Measurements from ENCODE around the gene TOGARAM2.
"Not testable (repeated sequence)": the region's sequence is repeated elsewhere in the genome, so short reads cannot be mapped to it uniquely, and the experiment has no call there.

The TOGARAM2 gene

DNA sequence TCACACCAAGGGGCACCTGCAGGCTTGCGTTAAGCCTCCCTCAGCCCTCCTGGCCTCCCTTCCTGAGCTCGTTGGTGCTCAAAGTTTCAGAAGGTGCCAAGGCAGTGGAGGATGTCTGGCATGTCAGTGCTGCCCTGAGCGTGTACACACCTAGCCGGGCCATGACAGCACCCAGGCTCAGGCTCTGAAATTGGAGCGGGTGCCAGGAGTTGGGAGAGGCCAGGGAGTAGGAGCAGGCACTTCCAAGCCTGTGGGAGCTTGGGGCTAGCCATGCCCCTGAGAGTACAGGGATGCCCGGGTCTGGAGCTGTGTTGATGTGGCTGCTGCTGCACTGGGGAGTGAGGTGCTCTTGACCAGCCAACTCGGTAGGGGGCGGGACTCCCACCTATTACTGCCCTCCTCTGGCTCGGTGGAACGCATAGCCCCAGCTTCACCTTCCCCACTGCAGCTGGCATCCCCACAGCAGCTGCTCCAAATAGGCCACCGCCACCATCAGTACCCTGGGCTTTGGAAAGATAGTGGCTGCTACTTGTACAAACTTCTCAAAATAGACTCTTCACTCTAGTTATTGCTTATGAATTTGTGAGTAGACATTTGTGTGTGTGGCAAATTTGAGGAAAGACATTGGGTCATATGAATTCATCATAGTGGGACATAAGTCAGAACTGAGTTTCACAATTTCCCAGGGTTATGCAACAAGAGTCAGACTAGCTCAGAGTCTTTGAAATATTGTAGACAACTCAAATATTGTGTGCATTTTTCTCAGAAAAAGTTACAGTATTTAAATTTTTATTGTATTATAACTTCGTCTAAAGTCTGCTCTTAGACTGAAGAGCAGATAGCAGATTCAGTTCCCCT, 100.0 kb downstream of the TOGARAM2 start:
- no peak for DNase-seq (ENCODE audit: low read depth)
- no peak for TF ChIP-seq CTCF (conservative IDR thresholded peaks at IDR 0.05; ENCODE audit: low read depth, low read length)
- H3K4me3 ChIP-seq (ENCODE audit: low read length): no peak overlapping the region

DNA sequence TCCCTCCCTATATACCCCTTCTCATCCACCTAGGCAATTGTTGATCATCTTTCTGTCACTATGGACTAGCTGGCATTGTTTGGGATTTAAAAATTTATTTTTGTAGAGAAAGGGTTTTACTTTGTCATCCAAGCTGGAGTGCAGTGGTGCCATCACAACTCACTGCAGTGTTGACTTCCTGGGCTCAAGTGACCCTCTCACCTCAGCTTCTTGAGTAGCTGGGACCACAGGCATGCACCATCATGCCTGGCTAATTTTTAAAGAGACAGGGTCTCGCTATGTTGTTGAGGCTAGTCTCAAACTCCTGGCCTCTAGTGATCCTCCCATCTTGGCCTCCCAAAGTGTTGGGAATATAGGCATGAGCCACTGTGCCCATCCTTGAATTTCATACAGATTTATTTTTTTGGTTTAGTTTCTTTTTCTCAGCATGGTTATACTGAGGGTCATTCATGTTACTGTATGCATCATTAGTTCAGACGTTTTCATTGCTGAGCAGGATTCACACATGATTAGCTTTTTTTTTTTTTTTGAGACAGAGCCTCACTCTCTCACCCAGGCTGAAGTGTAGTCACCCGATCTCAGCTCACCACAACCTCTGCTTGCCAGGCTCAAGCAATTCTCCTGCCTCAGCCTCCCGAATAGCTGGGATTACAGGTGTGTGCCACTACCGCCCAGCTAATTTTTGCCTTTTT, 101.9 kb downstream of the TOGARAM2 start:
- no peak overlapping the region for H3K4me3 ChIP-seq (ENCODE audit: low read length)
- DNase-seq (ENCODE audit: low read depth): no peak
- no peak for TF ChIP-seq CTCF (conservative IDR thresholded peaks at IDR 0.05; ENCODE audit: low read depth, low read length)

DNA sequence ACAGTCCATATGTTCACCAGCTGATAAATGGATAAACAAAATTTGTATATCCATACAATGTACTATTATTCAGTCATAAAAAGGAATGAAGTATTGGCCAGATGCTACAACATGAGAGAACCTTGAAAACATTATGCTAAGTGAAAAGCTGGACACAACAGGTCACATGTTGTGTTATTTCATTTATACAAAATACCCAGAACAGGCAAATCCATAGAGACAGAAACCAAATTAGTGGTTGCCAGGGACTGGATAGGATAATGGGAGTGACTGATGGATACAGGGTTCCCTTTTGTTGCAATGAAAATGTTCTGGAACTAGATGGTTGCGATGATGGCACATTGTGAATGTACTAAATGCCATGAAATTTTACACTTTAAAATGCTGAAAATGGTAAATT, 103.5 kb downstream of the TOGARAM2 start:
- no peak overlapping the region for H3K4me3 ChIP-seq (ENCODE audit: low read length)
- DNase-seq (ENCODE audit: low read depth): no peak
- TF ChIP-seq CTCF (conservative IDR thresholded peaks at IDR 0.05; ENCODE audit: low read depth, low read length): no peak

GRCh38 chr2:29090311-29090710, 109.2 kb downstream of the TOGARAM2 start:
- not testable (repeated sequence) for H3K4me3 ChIP-seq (ENCODE audit: low read length); DNase-seq (ENCODE audit: low read depth)

DNA sequence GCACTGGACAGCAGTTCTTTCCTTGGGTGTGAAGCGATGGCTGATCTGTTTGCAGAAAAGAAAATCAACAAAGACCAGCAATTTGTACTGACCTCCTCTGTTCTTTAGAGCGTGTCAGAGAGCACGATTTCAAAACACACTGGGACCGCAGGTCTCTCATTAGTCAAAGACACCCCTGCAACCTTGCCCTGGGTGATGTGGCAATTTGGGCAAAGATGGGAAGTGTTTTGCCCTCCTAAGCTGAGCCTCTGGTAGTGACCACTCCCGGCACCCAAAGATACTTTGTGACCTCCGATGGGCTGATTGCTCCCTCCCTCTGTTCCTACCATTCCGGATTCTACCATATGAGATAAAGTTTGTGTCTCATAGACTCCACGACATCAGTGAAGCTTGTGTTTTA, 115.9 kb downstream of the TOGARAM2 start:
- TF ChIP-seq CTCF (conservative IDR thresholded peaks at IDR 0.05; ENCODE audit: low read depth, low read length): no peak
- no peak overlapping the region for H3K4me3 ChIP-seq (ENCODE audit: low read length)
- no peak for DNase-seq (ENCODE audit: low read depth)

GRCh38 chr2:29097569-29097968, 116.5 kb downstream of the TOGARAM2 start:
- H3K4me3 ChIP-seq (ENCODE audit: low read length): no peak overlapping the region
- TF ChIP-seq CTCF (conservative IDR thresholded peaks at IDR 0.05; ENCODE audit: low read depth, low read length): no peak
- DNase-seq (ENCODE audit: low read depth): no peak

GRCh38 chr2:29100564-29100963, 119.5 kb downstream of the TOGARAM2 start:
- DNase-seq (ENCODE audit: low read depth): no peak
- TF ChIP-seq CTCF (conservative IDR thresholded peaks at IDR 0.05; ENCODE audit: low read depth, low read length): no peak
- H3K4me3 ChIP-seq (ENCODE audit: low read length): no peak overlapping the region

Data from retinal pigment epithelial cell (primary cell).